Cardiac muscle cell (in vitro differentiated cells and primary cell): ENCODE data around the gene ECM2. TPM values are rescaled to one million over a fixed set of nuclear protein-coding genes. Genes with fewer than 3 reads are reported as not detected.
A peak's percentile ranks its signal among the peaks of the same experiment; 100 is the strongest.

Experiments used
- DNase-seq, 2 donors: peaks; one replicate each; pipeline versions ENCODE4 v3.0.0 to v3.0.0-alpha.2; 2010 to 2017; ENCODE audit warnings: low read depth in 1 of 2, low spot score in 1 of 2
- H3K27ac ChIP-seq: fragments of 200-600 bp; sonication (generic); 2 replicates; pipeline ENCODE4 v1.5.1; 2016
- H3K27me3 ChIP-seq: fragments of 200-600 bp; sonication (generic); 2 replicates; pipeline ENCODE4 v1.6.0; 2016; ENCODE audit warnings: control low read depth
- H3K36me3 ChIP-seq: fragments of 200-600 bp; sonication (generic); 2 replicates; pipeline ENCODE4 v1.5.1; 2016; ENCODE audit warnings: control low read depth
- H3K4me1 ChIP-seq: fragments of 200-600 bp; sonication (generic); 2 replicates; pipeline ENCODE4 v1.8.1; 2017; ENCODE audit warnings: low read depth, mild to moderate bottlenecking, mixed run types
- H3K4me3 ChIP-seq: fragments of 200-600 bp; sonication (generic); 2 replicates; pipeline ENCODE4 v1.5.1; 2016; ENCODE audit warnings: mild to moderate bottlenecking
- H3K9me3 ChIP-seq: fragments of 200-600 bp; sonication (generic); 2 replicates; pipeline ENCODE4 v1.5.1; 2017; ENCODE audit warnings: low read depth, mild to moderate bottlenecking, control low read depth
- CTCF ChIP-seq: IDR thresholded peaks from 2 replicates; pipeline ENCODE4 v1.5.1; 2012; ENCODE audit warnings: low read depth, mild to moderate bottlenecking, low read length
- polyA plus RNA-seq: library from polyadenylated mRNA; unstranded; fragments of >200 nt; fragmentation: Nextera tagmentation; extraction: Ambion mirVana; gene quantifications from 2 replicates; pipeline ENCODE4 v1.2.1, GENCODE V29; 2016
- total RNA-seq: library from RNA; depleted of rRNA; stranded (reverse); fragments of >200 nt; gene quantifications from 2 replicates; pipeline ENCODE4 v1.2.3, GENCODE V29; 2016

Gene ECM2
- total and polyA plus RNA-seq, 2 experiments from 2014 or later: not detected

DNA sequence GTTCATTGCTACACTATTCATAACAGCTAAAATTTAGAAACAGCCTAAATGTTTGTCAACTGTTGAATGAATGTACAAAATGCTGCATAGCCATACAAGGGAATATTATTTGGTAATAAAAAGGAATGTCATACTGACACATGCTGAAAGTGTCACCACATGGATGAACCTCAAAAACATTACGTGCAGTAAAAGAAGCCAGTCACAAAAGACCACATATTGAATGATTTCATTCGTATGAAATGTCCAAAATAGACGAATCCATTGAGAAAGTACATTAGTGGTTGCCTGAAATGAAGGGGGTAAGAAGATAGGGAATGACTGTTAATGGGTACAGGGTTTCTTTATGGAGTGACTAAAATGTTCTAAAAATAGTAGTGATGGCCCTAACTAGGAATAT is 11.6 kb upstream of the ECM2 start:
- Histone ChIP-seq H3K4me3 (no peak overlapping the region), H3K9me3 (no peaks in the 10 kb centered on the region), H3K36me3 (no peaks in the 10 kb centered on the region), H3K4me1 (no peaks in the 10 kb centered on the region), H3K27ac (no peak overlapping the region), H3K27me3 (no peaks in the 10 kb centered on the region)
- no peak for TF ChIP-seq CTCF
- DNase-seq: no peak

GRCh38 chr9:92545002-92545510 is 9.3 kb upstream of the ECM2 start:
- H3K27ac ChIP-seq: no peak overlapping the region
- no peak overlapping the region for H3K4me3 ChIP-seq
- H3K9me3 ChIP-seq: no peaks in the 10 kb centered on the region
- no peaks in the 10 kb centered on the region for H3K36me3 ChIP-seq
- TF ChIP-seq CTCF: no peak
- no peak for DNase-seq
- H3K4me1 ChIP-seq: no peaks in the 10 kb centered on the region
- no peaks in the 10 kb centered on the region for H3K27me3 ChIP-seq

- H3K27me3 ChIP-seq: no peaks in the 10 kb centered on the region
- H3K4me1 ChIP-seq: no peaks in the 10 kb centered on the region
- H3K9me3 ChIP-seq: no peaks in the 10 kb centered on the region
- no peak for TF ChIP-seq CTCF
- DNase-seq: no peak
- no peak overlapping the region for H3K4me3 ChIP-seq
- H3K27ac ChIP-seq: no peak overlapping the region
- H3K36me3 ChIP-seq: no peaks in the 10 kb centered on the region
Observed at GRCh38 chr9:92543972-92544371, 8.2 kb upstream of the ECM2 start.

DNA sequence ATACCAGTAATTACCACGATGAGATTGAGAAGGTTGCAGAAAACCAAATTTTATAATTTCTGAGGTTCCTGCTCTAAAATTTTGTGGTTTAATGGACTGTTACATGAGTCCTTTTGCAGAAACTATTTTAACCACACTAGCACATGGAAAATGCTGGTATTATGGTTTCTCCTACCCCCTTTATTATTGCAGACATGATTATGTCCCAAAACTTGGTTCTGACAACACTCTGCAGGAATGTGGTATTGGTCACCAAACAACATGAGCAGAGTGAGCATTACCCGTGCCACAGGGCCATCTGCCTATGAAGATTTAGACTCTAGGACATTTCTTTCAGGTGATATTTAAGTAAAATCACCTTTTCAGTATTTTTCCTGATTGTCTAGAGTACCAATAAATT is 2.8 kb upstream of the ECM2 start:
- TF ChIP-seq CTCF: no peak
- Histone ChIP-seq H3K27ac (no peak overlapping the region), H3K4me3 (no peak overlapping the region), H3K9me3 (no peaks in the 10 kb centered on the region), H3K36me3 (no peaks in the 10 kb centered on the region), H3K27me3 (no peaks in the 10 kb centered on the region), H3K4me1 (no peaks in the 10 kb centered on the region)
- DNase-seq: peak in 1 of 2 donors; percentile 20

- no peak for TF ChIP-seq CTCF
- no peak overlapping the region for H3K4me3 ChIP-seq
- no peak for DNase-seq
- no peaks in the 10 kb centered on the region for H3K27me3 ChIP-seq
- H3K4me1 ChIP-seq: no peaks in the 10 kb centered on the region
- no peaks in the 10 kb centered on the region for H3K9me3 ChIP-seq
- no peaks in the 10 kb centered on the region for H3K36me3 ChIP-seq
- no peak overlapping the region for H3K27ac ChIP-seq
Observed at GRCh38 chr9:92534674-92535073, 1.1 kb downstream of the ECM2 start.

- H3K9me3 ChIP-seq: no peaks in the 10 kb centered on the region
- DNase-seq: no peak
- no peak overlapping the region for H3K27ac ChIP-seq
Observed at GRCh38 chr9:92534204-92534603, 1.6 kb downstream of the ECM2 start.

More at GRCh38 chr9:92534204-92534603, 1.6 kb downstream of the ECM2 start:
- no peak for TF ChIP-seq CTCF
- Histone ChIP-seq H3K27me3 (no peaks in the 10 kb centered on the region), H3K36me3 (no peaks in the 10 kb centered on the region), H3K4me3 (no peak overlapping the region), H3K4me1 (no peaks in the 10 kb centered on the region)
